CD14-positive monocyte (primary cell): ENCODE results near the gene CALML3. TPM values are rescaled to one million over a fixed set of nuclear protein-coding genes. Genes with fewer than 3 reads are reported as not detected.

Experiments
- DNase-seq, 3 donors: peaks; one replicate each; pipeline ENCODE4 v3.0.0-alpha.2; 2011 to 2022
- H2AFZ ChIP-seq: 2 replicates; pipeline ENCODE4 v1.6.0; 2012; ENCODE audit warnings: mild to moderate bottlenecking, low read depth, low read length, inconsistent platforms; ENCODE audit not compliant: insufficient read depth, poor library complexity, severe bottlenecking
- H3K27ac ChIP-seq, 2 donors: 1 replicate in 1 of 2; 2 replicates in 1 of 2; pipeline ENCODE4 v1.5.1; 2012 to 2013; ENCODE audit warnings: low read length in 2 of 2, control low read depth in 1 of 2, inconsistent platforms in 1 of 2, low read depth in 1 of 2, mild to moderate bottlenecking in 1 of 2
- H3K27me3 ChIP-seq, 2 donors: one replicate each; pipeline versions ENCODE4 v1.6.0 to v1.6.1; 2011 to 2013; ENCODE audit warnings: low read length in 2 of 2; ENCODE audit not compliant: control insufficient read depth in 2 of 2, insufficient read depth in 2 of 2
- H3K36me3 ChIP-seq, 2 donors: replicated peaks in 1 of 2; 1 replicate in 1 of 2; 2 replicates in 1 of 2; pipeline versions ENCODE4 v1.5.1 to v1.6.1; 2012 to 2013; ENCODE audit warnings: low read length in 2 of 2, control low read depth in 1 of 2, inconsistent platforms in 1 of 2, mild to moderate bottlenecking in 1 of 2; ENCODE audit not compliant: insufficient read depth in 2 of 2, control insufficient read depth in 1 of 2
- H3K4me1 ChIP-seq, 2 donors: 1 replicate in 1 of 2; 2 replicates in 1 of 2; pipeline versions ENCODE4 v1.5.1 to v1.6.1; 2012 to 2013; ENCODE audit warnings: low read length in 2 of 2, control low read depth in 1 of 2, inconsistent platforms in 1 of 2, mild to moderate bottlenecking in 1 of 2, moderate library complexity in 1 of 2; ENCODE audit not compliant: insufficient read depth in 2 of 2, control insufficient read depth in 1 of 2
- H3K4me2 ChIP-seq: replicated peaks from 2 replicates; pipeline ENCODE3; 2012; ENCODE audit warnings: low read length, moderate library complexity, mild to moderate bottlenecking; ENCODE audit not compliant: poor library complexity, severe bottlenecking; ENCODE audit errors: extremely low read depth
- H3K4me3 ChIP-seq, 3 experiments: fragments of 200-600 bp in 1 of 3; sonication (generic) in 1 of 3; replicated peaks in 1 of 3; 1 replicate in 2 of 3; 2 replicates in 1 of 3; pipeline ENCODE4 v1.5.1; 2011 to 2013; ENCODE audit warnings: low read length in 3 of 3, mild to moderate bottlenecking in 3 of 3, control low read depth in 2 of 3, low read depth in 2 of 3, inconsistent platforms in 1 of 3, moderate library complexity in 1 of 3
- H3K79me2 ChIP-seq: 2 replicates; pipeline ENCODE4 v1.6.0; 2012; ENCODE audit warnings: mild to moderate bottlenecking, control low read depth, inconsistent platforms, low read length, moderate library complexity; ENCODE audit not compliant: insufficient read depth
- H3K9ac ChIP-seq: 2 replicates; pipeline ENCODE4 v1.6.0; 2017; ENCODE audit warnings: low read length, mild to moderate bottlenecking; ENCODE audit not compliant: insufficient read depth, poor library complexity, severe bottlenecking
- H3K9me3 ChIP-seq, 2 donors: replicated peaks in 1 of 2; 1 replicate in 1 of 2; 2 replicates in 1 of 2; pipeline versions ENCODE4 v1.5.1 to v1.6.1; 2012 to 2013; ENCODE audit warnings: low read length in 2 of 2, control low read depth in 1 of 2; ENCODE audit not compliant: control insufficient read depth in 1 of 2, insufficient read depth in 1 of 2
- H4K20me1 ChIP-seq: 2 replicates; pipeline ENCODE4 v1.6.0; 2012; ENCODE audit warnings: mild to moderate bottlenecking, low read length, control low read depth, moderate library complexity; ENCODE audit not compliant: insufficient read depth
- H3K27ac Mint-ChIP-seq, 7 donors: one replicate each; pipeline ENCODE4 v1.8.0; 2020; ENCODE audit warnings: mild to moderate bottlenecking in 7 of 7, mixed read lengths in 7 of 7, moderate library complexity in 6 of 7, inconsistent platforms in 2 of 7
- H3K27me3 Mint-ChIP-seq, 3 donors: one replicate each; pipeline ENCODE4 v1.8.0; 2021 to 2022; ENCODE audit warnings: low read depth in 3 of 3, mild to moderate bottlenecking in 3 of 3, mixed read lengths in 3 of 3, moderate library complexity in 3 of 3, inconsistent platforms in 1 of 3
- H3K36me3 Mint-ChIP-seq, 2 donors: one replicate each; pipeline ENCODE4 v1.8.0; 2020; ENCODE audit warnings: mixed read lengths in 2 of 2, inconsistent platforms in 1 of 2, mild to moderate bottlenecking in 1 of 2
- H3K4me1 Mint-ChIP-seq: one replicate; pipeline ENCODE4 v1.8.0; 2020; ENCODE audit warnings: mild to moderate bottlenecking, mixed read lengths
- H3K4me3 Mint-ChIP-seq, 2 donors: one replicate each; pipeline ENCODE4 v1.8.0; 2020; ENCODE audit warnings: mild to moderate bottlenecking in 2 of 2, mixed read lengths in 2 of 2, moderate library complexity in 1 of 2
- H3K9me3 Mint-ChIP-seq, 7 donors: one replicate each; pipeline ENCODE4 v1.8.0; 2020 to 2022; ENCODE audit warnings: mixed read lengths in 7 of 7, mild to moderate bottlenecking in 6 of 7, moderate library complexity in 6 of 7, inconsistent platforms in 2 of 7
- WGBS: methylation state at CpG from one replicate; pipeline ENCODE4 v1.1.5; 2013; ENCODE audit warnings: missing lambda C conversion rate; ENCODE audit not compliant: insufficient coverage; 5-methylcytosine and 5-hydroxymethylcytosine counted together
- intact Hi-C, 2 donors: fragments of 100-400 bp; cut with micrococcal nuclease; formaldehyde crosslinking; loops; one replicate each; pipeline versions ENCODE4 v1.15.0 to v1.15.1; 2023
- polyA plus RNA-seq, 3 donors: library from polyadenylated mRNA; depleted of rRNA in 1 of 3; unstranded in 2 of 3; stranded (reverse) in 1 of 3; fragments of 300-500 nt in 2 of 3; fragments of >200 nt in 1 of 3; fragmentation: Illumina TruSeq in 2 of 3; gene quantifications; 1 replicate in 2 of 3; 2 replicates in 1 of 3; pipeline ENCODE4 v1.2.3, GENCODE V29; 2012 to 2021
- TF ChIP-seq, protein P1 (sequence below): fragments of 200-600 bp; IDR thresholded peaks from one replicate; pipeline ENCODE4 v1.8.0; 2022; ENCODE audit warnings: antibody characterized with exemption, mild to moderate bottlenecking

CALML3 gene
- polyA plus RNA-seq, 3 donors: not detected

DNA sequence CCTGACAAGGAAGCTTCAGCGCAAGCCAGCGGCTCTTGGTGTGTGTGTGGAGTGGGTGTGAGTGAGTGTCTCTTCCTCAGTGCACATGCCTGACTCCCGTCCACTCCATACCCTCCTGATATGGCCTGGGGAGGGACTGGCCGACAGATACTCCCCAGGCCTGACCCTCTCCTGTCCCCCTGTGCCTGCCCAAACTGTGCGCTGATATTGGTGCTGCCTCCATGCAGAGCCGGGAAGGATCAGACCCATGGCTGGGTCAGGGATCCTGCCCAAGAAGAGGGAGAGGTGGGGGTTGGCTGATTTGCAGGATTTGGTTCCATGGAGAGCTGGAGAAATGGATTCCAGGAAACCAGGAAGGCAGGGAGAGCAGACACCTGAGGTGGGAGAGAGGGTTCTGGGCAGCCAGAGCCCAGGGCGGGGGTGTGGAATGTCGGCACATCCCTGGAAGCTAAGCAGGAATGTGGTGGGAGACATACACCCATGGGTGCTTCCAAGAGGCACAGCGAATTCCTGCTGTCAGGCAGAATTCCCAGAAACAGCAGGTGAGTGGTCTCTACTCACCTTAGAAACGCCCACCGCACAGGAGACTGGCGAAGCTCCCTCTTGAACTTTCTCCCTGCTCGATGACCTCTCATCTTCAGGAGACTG, 31.7 kb upstream of the CALML3 start:
- Histone ChIP-seq H3K9me3 (peaks cover 0 to 15% of the 10 kb centered on the region in 2 donors), H3K4me3 (no peak overlapping the region), H4K20me1 (no peaks in the 10 kb centered on the region), H3K27me3 (no peaks in the 10 kb centered on the region), H3K79me2 (no peaks in the 10 kb centered on the region), H2AFZ (no peak overlapping the region), H3K9ac (no peak overlapping the region), H3K4me1 (no peaks in the 10 kb centered on the region), H3K4me2 (no peak overlapping the region), H3K36me3 (no peaks in the 10 kb centered on the region), H3K27ac (no peak overlapping the region)
- Mint-ChIP-seq H3K4me1 (peaks cover 2% of the 10 kb centered on the region), H3K4me3 (no peak overlapping the region), H3K27me3 (no peaks in the 10 kb centered on the region), H3K36me3 (no peaks in the 10 kb centered on the region), H3K9me3 (peaks cover 4 to 14% (median 8%) of the 10 kb centered on the region in 7 donors), H3K27ac (no peak overlapping the region)
- WGBS: 98% methylated on average over 9 of the region's 13 CpGs
- DNase-seq: no peak
- intact Hi-C loops: no loop called here
- TF ChIP-seq, protein P1, sequence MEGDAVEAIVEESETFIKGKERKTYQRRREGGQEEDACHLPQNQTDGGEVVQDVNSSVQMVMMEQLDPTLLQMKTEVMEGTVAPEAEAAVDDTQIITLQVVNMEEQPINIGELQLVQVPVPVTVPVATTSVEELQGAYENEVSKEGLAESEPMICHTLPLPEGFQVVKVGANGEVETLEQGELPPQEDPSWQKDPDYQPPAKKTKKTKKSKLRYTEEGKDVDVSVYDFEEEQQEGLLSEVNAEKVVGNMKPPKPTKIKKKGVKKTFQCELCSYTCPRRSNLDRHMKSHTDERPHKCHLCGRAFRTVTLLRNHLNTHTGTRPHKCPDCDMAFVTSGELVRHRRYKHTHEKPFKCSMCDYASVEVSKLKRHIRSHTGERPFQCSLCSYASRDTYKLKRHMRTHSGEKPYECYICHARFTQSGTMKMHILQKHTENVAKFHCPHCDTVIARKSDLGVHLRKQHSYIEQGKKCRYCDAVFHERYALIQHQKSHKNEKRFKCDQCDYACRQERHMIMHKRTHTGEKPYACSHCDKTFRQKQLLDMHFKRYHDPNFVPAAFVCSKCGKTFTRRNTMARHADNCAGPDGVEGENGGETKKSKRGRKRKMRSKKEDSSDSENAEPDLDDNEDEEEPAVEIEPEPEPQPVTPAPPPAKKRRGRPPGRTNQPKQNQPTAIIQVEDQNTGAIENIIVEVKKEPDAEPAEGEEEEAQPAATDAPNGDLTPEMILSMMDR: no peak

DNA sequence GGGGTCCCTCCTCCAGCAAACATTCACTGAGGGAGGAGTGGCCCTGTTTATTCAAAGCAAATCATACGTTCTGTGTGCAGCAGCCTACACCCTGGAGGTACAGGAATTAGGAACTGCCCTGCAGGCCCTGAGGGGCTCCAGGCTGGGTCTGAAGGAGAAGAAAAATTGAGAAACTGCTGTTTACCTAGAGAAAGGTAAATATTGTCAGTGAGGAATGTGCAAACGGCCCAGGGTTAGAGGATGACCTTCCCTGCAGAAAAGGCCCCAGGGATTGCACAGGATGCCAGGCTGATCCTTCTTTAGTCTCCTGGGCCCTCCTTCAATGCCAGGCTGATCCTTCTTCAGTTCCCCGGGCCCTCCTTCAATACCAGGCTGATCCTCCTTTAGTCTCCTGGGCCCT, 31.1 kb upstream of the CALML3 start:
- no peak overlapping the region for H3K9ac ChIP-seq
- H3K4me2 ChIP-seq: no peak overlapping the region
- Mint-ChIP-seq H3K36me3 (no peaks in the 10 kb centered on the region), H3K27me3 (no peaks in the 10 kb centered on the region), H3K4me3 (no peak overlapping the region), H3K27ac (no peak overlapping the region), H3K9me3 (peaks cover 4 to 14% (median 8%) of the 10 kb centered on the region in 7 donors), H3K4me1 (peaks cover 2% of the 10 kb centered on the region)
- peaks cover 0 to 15% of the 10 kb centered on the region in 2 donors for H3K9me3 ChIP-seq
- intact Hi-C loops: no loop called here
- no peak for DNase-seq
- no peak overlapping the region for H3K4me3 ChIP-seq
- H3K36me3 ChIP-seq: no peaks in the 10 kb centered on the region
- no peaks in the 10 kb centered on the region for H3K79me2 ChIP-seq
- no peaks in the 10 kb centered on the region for H3K27me3 ChIP-seq
- no peak overlapping the region for H2AFZ ChIP-seq
- H3K27ac ChIP-seq: no peak overlapping the region
- H4K20me1 ChIP-seq: no peaks in the 10 kb centered on the region
- TF ChIP-seq, protein P1: no peak
- no peaks in the 10 kb centered on the region for H3K4me1 ChIP-seq
- 90% methylated on average over 3 of the region's 3 CpGs for WGBS
